ENCODE data around the gene ZNF503.

Gene ZNF503

GRCh38 chr10:75405598-75406461, 4.3 kb upstream of the ZNF503 start:
- no peak for DNase-seq

DNA sequence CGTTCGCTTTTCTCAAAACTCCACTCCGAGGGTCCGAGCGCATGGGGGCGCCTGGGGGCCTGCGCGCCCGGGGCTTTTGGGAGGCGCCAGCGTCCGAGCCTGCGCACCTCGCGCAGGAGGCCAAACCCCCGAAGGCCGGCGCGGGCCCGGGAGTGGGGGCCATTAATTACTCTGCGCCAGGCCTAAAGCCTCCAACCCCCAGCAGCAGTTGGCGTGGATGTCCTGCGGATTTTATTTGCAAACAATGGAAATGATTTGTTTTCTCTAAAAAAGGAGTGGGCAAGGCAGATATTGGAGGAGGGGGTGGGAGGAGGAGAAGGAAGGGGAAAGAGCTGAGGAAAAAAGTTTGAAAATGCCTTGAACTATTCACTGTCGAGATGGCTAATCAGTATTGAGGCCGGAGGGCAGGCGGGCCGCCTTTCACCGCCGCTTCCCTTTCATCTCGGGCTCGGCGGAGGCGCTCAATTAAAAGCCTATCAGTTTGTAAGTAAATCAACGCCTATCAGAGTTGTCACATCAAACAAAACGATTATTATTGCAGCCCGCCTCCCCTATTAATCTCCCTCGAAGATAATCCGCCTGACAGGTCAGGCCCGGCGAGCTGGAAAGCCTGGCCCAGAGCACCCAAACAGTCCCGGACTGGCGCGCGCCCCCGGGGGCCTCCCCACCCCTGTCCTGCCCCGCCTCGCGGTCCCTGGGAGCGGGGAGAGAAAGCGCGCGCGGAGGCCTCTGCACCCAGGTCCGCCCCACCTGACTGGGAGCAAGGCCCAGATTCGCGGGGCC, 3.4 kb upstream of the ZNF503 start:
- DNase-seq: no peak

DNA sequence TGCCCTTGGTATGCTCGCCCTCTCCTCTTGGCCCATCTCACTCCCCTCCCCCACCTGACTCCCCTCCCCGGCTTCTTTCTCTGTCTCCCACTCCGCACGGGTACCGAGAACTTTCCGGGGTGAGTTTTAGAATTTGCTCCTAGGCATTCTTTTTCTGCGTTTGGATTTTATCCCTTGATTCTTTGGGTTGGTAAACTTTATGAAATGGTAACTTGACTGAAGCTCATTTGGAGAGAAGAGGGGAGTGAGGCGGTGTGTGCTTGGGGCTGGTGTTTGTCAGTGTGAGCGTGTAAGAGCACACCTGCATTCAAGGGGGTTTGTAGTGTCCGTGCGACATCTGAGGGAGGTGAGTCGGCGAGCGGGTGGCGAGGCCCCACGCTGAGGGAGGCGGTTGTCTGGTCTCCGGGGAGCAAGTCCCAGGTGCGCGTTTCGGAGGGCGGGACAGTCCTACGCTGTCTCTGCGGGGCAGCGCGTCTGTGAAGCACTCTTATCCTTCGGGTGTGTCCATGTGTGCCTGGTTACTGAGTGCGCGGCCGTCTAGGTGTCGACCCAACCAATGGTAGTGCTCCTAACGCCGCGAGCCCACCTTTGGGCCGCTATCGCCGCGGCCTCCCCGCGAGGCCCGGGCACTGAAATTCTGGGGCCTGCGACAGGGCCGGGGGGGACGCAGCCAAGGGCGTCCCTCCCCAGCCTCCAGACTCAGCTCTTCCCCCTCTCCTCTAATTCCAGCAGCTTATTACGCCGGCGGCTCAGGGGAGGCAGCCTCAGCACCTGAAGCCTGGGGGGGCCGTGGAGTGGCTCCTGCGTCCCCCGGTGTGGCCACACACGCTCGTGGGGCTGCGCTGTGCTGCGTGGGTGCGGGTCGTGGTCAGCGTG, 2.6 kb upstream of the ZNF503 start:
- DNase-seq: no peak

DNA sequence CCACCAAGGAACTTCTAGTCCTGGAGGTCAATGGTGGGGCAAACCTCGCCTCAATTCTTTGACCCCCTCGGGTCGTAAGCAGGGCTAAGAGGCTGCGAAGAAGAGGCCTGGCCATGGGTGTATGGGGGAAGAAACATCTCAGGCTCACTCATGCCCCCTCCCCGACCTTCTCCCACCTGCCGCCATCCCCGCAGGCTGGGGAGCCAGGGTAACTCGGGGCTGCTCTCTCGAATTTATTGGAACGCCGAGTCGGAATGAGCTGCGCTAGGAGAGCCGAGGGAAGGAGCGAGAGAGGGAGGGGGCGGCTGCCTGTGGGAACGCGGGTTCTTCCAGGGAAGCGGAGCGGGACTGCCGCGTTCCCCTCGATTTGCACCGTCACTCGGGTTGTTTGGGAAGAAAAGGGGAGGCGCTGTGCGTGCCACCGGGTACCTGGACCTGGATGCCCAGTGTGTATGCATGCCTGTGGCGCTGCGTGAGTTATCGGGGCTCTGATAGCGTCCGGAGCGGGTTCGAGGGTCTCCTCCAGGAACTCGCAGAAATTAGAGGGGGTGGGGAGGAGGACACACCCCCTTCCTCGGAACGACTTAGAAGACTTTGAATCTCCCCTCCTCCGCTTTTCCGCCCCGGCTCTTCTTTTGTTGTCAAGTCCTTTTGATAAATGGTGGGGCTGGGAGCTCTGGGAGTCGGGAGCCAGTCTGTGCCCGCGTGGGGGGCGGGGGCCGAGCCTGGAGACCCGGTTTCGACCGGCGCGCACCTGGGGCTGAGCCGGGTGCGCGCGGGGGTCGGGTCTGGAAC, 1.8 kb upstream of the ZNF503 start:
- DNase-seq: no peak

- no peak for DNase-seq
Observed at GRCh38 chr10:75402486-75403143, 1.1 kb upstream of the ZNF503 start.

DNA sequence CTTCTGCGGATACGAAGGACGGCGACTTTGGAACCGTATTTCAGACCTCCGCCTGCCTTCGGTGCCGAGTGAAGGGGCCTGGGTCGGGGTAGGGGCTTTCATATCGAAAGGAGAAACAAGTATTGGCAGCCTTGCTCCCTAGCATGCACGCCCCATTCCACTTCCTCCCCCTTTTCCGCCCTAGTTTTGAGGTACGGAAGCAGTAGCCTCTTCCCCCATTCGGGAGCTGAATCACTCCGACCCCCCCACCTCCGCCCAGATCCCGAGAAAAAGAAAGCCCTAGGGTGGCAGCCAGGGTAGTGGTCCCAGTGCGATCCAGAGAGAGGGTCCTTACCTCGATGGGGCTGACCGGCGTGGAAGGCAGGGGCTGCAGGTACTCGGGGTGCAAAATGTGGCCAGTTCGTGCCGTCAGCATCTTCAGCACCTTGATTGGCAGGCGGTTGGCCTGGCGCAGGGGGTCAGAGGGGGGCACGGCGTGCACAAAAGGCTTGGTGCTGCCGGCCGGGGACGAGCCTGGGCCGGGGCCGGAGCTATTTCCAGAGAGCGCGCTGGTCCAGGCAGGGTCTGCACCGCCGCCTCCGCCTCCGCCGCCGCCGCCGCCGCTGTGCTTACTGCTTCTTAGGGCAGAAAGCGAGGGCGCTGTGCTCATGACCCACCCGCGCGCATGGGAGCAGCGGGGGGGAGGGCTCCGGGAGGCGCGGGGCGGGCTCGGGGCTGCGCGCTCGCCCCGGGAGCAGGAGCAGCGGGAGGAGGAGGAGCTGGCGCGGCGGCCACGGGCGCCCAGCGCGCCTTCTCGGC, 594 bp downstream of the ZNF503 start:
- DNase-seq: no peak

DNA sequence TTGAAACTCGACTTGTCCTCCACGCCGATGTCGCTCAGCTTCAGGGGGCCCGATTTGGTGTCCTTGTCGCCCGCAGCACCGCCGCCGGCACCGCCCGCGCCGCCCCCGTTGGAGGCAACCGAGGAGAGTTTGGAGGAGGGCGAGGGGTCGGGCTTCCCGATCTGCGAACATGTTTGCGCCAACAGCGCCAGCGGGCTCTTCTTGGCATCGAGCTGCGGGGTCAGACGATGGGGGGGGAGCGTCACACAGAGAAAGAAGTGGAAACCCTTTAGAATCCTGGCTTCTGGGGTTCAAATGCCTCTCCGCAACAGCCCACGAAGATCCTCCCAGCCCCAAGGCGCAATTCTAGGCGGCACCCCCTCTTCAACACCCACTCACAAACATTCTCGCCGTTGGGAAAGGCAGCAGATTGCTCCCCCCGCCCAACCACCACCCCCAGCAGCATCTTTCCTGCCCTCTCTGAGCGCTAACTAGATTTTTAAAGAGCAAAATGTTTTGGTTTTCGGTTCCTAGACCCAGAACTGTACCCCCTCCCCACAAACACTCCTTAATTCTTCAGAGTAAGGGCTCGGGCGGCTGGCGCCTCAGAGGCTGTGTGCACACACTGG, 1.3 kb downstream of the ZNF503 start:
- no peak for DNase-seq

DNA sequence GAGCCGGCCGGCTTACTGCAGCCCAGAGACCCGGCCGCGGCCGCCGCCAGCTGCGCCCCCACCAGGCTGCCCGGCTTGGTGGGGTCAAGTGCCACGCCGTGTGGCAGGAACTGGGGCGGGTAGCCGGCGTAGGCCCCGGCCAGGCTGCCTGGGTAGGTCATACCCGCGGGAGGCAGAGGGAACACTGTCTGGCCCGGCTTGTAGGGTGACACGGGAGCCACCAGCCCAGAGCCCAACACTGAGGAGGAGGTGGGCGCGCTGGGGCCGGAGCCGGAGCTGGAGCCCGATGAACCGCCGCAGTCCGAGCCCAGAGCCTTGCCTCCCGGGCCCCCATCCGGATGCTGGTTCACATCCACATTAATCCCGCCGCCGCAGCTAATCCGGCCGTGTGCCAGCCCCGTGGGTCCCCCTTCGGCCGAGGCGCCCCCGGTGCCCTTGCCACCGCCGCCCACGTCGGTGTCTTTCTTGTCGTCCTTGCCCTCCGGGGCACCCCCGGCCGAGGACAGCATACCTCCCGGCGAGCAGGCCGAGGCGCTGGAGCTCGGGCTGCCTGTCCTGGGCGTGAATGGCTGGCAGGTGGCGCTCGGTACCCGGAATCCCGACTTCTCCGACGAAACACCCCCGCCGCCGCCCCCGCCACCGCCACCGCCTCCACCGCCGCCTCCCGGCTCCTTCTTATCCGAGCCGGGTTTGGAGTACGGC, 2.0 kb downstream of the ZNF503 start:
- peak; percentile 36 for DNase-seq

DNA sequence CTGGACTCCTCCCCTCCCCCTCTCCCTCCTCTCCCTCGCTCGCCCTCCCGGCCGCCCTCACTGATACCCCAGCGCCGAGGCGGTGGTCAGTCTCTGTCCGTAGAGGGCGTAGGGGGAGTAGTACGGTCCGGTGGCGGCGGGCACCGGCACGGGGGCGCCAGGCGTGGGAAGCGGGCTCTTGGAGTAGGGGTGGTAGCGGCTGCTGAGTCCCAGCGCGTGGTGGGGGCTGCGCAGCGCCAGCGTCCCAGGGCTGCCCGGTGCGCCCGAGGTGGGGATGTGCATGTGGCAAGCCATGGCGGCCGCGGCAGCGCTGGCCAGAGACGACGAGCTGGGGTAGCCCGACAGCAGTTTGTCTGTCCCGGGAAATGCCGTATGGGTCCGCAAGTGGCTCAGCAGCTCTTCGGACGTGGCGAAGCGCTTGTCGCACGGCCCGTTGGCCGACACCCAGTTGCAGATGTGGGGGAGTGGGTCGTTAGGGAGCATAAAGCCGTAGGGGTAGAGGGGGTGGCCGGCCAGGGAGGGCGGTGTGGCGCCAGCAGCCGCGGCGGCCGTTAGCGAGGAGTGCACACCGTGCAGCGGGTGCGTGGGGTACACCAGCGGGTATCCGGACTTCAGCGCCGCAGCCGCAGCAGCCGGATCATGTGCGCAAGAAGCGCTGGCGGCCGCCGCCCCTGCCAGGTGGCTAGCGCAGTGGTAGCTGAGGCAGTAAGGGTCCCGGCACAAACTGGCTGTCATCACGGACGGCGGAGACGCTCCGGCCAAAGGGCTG, 2.7 kb downstream of the ZNF503 start:
- no peak for DNase-seq

GRCh38 chr10:75398200-75398691, 3.3 kb downstream of the ZNF503 start:
- DNase-seq: no peak

- DNase-seq: no peak
Observed at GRCh38 chr10:75397496-75398199, 3.9 kb downstream of the ZNF503 start.

GRCh38 chr10:75396631-75397495, 4.7 kb downstream of the ZNF503 start:
- DNase-seq: no peak

GRCh38 chr10:75395932-75396630, 5.5 kb downstream of the ZNF503 start:
- DNase-seq: no peak

DNA sequence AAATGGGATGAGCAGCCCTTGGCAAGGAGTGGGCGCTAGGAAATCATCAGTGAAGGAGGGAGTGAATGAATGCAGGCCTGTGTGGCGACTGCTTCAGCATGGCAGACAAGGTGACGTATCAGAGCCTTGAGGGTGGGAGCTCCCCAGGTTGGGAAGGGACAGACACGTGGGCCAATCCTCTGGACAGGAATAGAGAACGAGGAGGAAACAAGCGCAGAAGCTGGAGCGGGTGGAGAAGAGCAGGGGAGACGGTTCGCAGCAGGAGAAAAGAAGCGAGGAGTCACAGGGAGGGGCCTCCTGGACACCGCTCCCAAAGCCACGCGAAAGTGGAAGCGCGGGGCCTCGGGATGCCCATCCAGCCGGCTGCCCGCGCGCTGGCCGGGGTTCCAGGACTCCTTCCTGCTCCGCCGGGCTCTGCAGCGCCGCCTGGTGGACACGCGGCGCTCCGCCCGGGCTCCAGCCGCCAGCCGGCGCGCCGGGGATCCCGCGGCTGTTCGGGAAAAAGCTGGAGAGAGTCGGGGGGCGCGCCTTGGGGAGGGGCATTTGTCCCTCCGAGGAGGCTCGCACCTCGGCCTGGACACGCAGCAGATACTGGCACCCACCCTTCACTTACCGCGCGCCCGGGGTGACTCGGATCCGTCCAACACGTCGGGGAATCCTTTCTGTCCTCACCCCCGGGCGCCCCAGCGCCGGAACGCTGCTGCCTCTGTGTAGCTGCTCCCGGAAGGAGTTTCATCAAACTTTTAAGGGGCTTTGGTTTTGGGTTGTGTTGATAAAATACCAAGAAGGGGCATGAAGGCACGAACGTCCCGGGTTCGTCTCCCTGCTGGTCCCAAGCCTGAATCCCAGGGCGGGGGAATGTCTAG, 6.3 kb downstream of the ZNF503 start:
- no peak for DNase-seq

GRCh38 chr10:75394221-75394620, 7.3 kb downstream of the ZNF503 start:
- DNase-seq: no peak

Data from activated CD8-positive, alpha-beta memory T cell treated with anti-CD3 and anti-CD28 coated beads, Interleukin-2, amount 50 U/mL, for 4 hours (primary cell).